ENCODE measurements around the gene VSIR.

The VSIR gene

DNA sequence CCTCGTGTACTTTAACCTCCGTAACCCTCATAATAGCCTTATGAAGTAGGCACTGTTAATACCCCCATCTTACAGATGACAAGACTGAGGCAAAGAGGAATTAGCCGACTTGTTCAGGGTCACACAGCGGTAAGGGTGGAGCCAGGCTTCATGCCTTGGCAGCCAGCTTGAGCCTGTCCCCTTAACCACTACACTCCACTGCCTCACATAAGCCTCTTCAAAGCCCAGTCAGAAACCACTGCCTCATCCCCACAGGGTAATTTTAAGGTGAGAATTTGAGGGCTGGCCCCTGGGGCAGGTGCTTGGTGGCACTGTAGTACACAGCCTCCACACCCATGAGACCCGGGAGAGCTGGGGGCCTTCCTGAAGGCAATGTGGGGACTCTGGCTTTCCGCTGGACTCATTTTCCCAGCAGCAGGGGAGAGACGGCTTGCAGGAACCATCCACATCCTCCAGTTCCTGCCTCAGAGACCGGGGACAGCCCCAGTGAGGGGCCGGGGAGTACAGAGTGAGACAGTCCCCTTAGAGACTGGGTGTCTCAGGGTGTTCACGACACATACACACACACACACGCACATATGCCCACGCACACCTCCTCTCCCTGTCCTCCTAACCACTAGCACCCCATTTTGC, 46.1 kb downstream of the VSIR start:
- DNase-seq = no peak

DNA sequence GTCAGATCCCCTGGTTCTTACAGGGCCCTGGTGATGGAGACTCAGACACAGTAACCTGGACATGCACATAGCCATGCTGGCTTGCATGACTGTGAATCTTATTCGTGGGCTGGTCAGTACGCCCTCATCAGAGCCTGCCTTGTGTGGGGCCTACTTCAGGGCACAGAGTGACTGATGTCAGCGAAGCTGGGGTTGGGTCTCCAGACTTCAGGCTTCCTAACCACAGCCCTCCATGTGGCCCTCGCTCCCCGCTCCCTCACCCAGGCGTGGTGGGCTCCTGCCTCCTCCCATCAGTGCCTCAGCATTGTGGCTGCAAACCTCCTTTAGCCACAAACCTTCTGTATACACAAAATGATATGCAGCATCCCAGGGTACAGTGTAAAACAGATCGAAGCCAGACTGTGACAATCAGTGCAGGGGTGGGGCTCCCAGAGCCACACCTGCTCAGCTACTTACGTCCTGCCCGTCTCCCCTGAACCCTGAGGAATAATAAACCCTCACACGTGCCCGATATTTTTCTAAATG, 46.7 kb downstream of the VSIR start:
- DNase-seq = no peak

DNA sequence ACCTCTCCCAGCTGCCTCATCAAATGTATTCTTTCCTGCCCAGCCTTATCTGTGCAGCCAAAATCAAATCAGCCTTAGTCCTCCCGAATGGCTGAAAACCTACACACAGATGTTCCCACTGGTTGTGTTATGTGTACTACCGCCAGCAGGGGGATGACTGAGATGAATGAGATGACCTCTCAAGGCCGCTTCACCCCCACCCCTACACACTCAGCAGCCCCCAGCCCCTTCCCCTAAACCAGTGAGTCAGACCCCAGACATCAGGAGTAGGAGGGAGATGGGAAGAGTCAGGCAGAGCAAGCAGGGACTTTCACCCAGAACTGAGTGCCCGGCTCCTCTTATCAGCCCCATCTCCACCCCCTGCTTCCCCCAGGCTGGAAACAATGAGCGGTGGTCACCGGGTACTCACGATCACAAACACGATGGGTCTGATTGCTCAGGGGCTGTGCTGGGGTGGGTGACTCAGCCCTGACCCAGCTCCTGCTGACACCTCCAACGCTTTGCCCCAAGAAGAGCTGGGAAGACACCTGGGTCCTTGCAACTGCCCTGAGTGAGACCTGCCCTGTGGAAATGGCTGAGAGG, 47.2 kb downstream of the VSIR start:
- DNase-seq = no peak

DNA sequence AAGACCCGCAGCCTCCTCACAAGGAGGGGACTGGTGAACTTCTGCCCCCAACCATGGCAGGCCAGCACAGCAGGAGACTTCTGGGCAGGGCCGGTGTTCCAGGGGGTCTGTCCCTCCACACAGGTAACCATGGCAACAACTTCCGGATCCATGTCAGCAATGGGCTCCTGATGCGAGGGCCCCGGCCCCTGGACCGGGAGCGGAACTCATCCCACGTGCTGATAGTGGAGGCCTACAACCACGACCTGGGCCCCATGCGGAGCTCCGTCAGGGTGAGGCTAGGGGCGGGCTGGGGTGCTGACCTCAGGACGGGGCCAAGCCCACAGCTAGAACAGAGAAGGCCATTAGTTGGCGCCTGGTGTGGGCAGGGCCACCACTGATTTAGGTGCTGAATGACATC, 48.1 kb downstream of the VSIR start:
- DNase-seq = no peak

DNA sequence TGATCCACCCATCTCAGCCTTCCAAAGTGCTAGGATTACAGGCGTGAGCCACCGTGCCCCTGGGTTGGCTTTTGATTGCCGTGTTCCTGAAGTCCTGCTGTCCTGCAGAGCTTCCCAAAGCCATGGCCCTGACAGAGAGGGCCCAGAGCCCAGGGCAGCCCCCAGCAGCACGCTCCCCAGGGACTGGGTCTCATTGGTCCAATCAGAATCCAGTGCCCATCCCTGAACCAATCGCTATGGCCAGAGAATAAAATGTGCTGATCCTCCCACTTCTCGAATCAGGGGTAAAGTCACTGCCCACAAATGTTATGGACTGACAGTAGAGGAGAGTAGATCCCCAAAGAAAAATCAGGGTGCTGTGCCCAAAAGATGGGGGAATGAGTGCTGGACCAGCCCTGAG, 48.8 kb downstream of the VSIR start:
- no peak for DNase-seq

DNA sequence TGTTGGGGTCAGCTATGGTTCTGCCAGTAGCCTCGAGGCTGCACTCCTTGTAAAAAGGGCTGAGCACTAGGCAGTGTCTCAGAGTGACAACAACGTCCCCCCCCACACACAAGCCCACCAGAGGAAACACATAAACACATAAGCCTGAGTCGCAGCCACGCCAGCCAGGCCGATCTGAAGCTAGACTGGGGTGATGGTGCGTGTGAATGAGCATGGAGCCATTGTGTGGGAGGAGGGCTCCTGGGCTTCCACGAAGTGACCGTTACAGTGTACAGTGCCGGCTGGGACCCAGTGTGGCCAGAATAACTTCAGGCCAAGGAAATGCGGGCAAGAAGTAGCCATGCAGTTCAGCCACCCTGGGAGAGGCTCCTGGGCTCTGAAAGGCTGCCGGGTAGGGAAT, 50.0 kb downstream of the VSIR start:
- DNase-seq = no peak

DNA sequence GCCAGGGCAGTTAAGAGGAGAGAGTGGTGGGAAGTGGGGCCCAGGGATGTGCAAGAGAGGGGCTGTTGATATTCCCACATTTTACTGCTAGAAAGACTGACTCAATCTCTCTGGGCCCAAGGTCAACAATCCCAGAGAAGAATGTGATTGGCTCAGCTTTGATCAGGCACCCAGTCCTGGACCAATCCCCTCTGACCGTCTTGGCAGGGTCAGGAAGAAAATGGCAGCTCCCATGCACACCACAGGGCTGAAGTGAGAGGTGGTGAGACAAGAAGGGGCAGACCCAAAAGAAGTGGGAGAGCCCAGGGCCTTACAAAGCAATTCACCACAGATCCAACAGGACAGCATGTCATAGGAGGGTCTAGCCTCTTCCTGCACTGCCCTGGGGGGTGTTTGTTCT, 50.5 kb downstream of the VSIR start:
- DNase-seq = no peak

DNA sequence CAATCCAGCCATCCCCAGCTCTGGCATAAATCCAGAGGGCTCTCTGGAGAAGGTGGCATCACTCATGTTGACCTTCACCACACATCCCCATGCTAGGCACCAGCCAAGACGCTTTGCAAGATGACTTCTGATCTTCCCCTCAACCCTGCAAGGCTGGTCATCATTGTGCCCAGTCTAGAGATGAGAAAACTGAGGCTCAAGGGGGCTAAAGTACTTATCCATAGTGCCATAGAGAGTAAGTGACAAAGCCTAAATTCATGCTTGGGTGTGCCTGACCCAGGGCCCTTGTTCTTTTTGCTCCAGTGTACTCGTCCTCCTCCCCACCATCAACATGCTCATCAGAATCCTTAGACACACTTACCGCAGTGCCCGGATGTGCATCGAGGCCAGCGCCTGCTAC, 52.0 kb downstream of the VSIR start:
- DNase-seq = no peak

DNA sequence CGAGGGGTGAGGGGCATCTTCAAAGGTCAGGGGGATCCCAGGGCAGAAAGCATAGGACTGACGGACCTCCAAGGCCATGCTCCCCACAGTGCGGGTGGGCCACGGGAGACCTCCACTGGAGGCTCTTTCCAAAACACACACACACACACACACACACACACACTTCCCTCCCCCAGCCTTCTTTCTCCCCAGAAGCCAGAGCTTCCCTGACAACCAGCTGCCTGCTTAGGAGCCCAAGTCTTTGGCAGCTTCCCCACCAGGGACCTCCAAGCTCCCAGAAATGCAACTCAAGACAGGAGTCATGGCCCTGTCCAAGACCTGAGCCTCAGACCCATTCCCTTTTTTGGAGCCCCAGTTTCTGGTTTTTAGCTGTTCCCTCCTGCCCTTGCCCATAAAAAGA, 53.0 kb downstream of the VSIR start:
- DNase-seq = no peak

DNA sequence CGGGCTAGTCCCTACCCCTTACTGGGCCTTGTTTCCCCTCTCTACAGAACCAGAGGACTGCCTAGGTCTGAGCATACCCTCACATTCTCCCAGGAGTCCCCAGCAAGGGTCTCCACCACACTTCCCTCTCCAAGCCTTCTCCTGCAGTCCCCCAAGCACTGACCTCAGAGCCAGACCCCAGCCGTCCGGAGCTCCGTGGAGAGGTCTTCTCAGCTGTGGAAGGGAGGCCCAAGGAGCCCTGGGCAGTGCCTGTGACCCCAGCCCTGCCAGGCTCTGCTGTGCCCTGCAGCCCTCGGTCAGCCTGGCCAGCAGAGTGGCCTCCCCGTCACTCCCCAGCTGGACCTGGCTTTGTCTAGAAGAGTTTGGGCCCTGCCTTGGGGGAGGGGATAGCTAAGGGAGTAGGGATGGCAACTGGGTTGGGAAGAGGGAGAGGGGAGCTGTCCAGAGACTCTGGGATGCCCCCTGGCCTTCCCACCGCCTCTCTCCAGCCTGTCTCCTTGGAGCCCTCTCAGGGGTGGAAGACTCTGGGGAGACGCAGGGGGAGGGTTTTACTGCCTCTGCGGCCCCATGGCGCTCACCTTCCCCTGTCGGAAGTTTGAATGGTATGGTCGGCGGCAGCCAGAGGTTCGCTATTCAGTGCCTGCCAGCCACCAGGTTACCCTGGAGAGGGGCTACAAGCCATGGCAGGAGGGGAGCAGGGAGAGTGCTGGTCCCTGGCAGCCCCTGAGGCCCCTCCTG, 53.7 kb downstream of the VSIR start, which contains the start of gene C10orf105:
Gene C10orf105, minus strand, starts transcription at position 315 of the 738 bp plus-strand sequence. CDS start 3,441 bp downstream, outside the sequence.
- no peak for DNase-seq

DNA sequence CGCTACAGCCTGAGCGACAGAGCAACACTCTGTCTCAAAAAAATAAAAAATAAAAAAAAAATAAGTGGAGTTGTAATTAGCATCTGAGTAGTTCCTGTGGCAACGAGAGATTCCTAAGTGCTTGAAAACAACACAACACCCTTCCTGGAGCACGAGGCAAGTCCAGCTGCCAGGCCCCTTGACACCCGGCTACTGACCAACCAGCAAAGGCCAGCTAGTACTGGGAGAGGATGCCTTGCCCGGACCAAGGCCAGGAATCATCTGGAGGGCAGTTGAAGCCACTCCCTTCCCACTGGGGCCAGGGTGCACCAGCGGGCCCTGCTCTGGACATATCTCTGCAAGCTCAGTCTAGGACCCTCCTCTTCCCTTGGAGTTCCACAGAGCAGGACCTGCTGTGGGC, 54.3 kb downstream of the VSIR start:
- DNase-seq = no peak

DNA sequence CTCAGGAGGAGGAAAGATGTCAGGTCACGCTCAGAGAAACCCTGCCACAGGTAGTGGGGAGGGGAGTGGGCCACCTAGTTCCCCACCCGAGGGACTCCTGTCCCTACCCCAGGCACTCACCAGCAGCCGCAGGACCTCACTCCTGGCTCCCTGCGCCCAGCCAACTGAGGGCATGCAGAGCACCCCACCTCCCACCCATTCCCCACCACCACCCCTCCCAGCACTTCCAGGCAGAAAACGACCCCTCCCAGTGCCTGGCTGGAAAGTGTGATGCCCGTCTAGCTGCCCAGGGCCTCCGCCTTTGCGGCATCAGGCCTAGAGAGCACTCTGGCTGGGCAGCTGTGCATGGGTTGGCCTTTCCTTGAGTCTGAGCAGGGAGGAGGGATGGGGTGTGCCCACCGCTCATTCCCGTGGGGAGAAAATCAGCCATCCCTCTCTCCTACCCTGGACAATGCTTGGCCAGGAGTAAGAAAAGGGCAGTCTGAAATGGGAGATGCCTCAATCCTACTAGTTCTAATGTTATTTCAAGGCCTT, 55.1 kb downstream of the VSIR start:
- DNase-seq = no peak

DNA sequence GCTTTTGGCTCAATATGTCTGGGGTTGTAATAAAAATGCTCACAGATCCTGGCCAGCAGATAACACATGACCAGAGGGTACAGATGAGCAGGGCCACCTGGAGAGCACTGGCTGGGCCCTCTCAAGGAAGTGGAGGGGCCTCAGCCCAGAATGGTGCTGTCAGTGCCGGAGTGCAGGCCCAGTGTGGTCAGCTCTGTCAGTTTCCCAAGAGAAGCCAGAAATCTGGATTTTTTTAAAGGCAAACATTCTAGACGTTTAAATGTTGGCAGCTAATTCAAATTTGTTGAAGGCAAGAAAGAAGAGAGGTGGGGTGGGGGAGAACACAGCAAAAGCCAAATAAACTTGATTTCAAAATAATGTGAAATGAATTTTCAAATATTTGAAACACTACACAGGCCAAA, 55.8 kb downstream of the VSIR start:
- DNase-seq = no peak

DNA sequence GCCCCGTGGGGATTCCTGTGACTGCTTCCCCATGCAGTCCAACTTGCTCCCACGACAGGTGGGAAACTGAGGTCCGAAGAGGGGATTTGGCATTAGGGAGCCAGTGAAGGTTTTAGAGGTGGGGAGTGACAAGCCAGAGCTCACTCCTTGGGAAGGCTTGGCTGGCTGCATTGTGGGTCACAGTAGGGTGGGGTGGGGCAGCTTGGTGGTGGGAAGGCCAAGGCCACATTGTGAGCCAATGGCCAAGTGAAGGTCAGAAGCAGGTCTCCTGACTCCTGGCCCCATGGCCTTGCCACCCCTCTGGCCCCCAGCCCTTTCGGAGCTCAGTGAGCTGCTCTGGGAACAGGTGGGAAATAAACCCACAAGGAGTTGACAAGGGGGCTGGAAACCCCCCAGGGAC, 56.3 kb downstream of the VSIR start:
- DNase-seq = no peak

DNA sequence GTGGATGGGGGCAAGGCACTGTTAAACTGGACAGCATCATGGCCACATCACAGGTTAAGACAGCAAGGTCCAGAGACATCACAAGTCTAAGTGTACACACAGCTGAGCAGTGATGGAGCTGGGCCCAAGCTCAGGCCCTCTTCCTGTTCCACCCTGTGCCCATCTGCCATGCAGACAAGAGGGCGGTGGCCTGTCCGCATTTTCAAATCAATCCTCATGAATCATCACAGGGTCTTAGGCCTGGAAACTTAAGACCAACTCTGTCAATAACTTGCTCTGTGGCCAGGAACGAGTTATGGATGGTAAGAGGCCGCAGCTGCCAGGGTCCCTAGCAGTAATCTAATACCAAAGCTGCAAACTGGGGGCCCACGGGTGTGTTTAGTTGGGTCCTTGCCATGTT, 56.9 kb downstream of the VSIR start:
- no peak for DNase-seq

DNA sequence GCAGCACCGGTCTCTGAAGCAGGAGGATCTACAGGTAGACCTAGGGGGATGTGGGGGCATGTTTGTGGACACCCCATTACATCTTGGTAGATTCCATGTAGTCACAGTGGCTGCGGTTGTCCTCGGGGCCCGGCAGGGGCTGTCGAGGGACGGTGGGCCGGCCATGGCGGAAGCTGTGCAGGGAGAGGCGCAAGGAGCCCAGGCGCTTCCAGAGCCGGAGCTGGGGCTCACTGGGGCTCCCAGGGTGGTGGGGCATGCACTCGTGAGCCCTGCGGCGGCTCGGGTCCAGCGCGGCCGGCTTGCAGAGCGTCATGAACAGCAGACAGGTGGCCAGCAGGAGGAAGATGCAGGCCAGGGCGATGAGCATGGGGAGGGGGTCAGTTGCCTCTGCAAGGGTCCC, 57.5 kb downstream of the VSIR start:
- DNase-seq = no peak

DNA sequence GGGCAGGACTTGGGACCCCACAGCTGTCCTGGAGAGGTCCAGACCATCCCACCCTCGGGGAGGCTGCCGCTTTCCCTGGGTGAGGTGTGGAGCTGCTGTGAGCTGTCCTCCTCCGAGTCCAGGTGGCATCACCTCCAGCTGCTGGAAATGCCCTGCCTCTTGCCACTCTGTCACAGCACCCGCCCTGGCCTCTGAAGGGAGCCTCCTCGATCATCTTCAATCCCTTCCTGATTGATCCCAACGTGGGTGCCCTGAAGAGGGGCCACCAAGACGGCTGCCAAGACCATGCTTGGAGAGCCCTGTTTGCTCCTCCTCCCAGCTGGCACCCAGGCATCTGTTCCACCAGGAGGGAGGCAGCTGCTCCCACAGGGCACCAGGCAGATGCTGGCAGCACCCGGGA, 58.3 kb downstream of the VSIR start:
- no peak for DNase-seq

DNA sequence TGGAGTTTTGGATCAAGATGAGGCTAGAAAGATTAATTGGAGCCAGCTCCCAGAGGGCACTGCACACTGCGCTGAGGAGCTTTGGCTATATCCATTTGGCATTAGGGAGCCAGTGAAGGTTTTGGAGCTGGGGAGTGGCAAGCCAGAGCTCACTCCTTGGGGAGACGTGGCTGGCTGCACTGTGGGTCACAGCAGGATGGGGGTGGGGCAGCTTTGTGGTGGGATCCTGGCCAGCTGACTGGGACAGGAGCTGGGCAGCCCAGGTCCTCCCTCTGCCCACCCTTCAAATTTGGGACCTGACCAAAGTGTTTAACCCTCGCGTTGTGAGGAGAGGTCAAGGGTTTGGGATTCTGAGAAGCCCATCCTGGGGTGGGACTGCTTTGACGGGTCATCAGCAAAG, 58.7 kb downstream of the VSIR start:
- no peak for DNase-seq

DNA sequence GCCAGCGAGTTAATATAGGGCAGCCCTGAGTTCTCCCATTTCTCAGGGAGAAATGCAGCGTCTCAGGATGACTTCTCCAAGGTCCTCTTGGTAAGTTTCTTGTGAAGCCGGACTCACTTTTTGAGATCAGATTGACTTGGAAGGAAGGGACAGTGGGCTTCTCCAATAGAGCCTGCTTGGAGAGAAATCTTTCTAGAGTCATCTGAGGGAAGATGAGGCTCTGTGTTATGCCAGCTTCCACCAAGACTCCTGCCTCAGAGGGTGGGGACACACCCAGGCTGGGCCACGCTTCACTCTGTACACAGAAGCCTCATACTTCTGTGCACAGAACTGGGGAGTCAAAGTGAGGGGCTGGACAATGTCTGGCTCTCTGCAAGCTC, 59.3 kb downstream of the VSIR start:
- no peak for DNase-seq

DNA sequence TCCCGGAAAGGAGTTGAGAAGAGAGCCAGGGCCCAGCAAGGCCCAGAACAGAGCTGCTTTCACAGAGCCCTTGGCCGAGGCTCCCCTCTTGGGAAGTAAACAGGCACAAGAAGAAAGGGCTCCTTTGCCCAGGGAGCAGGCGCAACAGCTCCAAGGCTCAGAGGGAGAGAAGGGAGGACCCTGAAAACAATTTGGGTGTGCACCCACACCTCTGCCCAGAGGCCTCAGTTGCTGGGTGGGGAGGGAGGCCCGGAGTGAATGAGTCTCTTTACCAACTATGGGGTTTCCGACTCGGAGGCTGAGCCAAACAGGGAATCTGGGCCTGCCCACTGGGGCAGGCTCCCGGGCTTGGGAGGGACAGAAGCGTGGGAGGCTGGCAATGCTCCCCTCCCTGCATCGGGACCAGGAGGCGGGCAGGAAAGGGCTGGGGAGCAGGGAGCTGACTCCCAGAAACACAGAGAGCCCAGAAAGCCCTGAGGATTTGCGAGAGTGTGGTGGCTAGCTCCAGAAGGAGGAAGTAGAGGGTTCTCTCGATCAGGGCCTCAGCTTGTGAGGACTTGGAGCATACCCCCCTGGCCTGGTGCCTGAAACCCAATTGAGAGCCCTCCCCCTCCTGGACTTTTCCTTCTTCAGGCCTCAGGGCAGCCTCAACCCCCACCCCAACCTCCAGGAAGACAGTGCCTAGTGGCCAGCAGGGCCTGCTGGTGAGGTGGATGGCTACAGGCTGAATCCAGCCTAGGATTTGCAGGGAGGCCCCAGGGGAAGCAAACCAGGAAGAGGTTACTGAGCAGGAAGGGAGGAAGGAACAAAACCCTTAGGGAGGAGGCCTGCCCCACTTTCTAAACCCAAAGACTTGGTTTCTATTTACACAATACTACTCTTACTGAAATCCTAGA, 59.9 kb downstream of the VSIR start:
- DNase-seq = no peak

DNA sequence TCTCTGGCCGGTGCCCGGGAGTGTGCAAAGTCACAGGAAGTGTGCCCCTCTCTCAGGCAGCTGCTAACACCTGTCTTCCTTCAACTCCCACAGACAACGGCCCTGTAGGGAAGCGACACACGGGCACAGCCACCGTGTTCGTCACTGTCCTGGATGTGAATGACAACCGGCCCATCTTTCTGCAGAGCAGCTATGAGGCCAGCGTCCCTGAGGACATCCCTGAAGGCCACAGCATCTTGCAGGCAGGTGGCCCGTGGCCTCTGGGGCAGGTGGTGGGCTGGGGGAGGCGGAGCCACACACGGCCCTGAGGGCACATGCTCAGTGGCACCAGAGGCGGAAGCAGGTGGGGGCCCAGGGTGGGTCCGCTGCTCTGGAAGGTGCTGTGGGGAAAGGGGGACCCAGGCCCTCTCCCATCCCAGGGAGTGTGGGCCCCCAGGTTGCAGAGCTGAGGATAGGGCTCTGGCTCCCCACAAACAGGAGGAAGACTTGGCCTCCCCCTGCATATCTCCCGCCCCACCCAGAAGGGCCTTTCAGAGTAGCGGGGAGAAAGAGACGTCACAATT, 60.7 kb downstream of the VSIR start:
- no peak for DNase-seq

DNA sequence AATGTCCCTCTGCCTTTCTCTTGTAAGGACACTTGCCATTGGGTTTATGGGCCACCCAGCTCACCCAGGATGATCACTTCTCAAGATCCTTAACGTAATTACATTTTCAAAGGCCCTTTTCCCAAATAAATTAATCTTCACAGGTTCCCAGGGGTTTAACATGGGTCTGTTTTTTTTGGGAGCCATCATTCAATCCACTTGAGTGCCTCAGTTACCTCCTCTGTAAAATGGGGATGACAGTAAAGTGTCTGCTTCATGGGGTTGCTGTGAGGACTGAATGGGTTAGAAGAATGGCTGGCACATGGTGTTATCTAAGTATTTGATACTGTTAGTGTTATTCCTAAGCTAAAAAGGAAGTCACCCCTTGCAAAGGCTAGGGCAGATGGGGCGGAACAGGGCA, 61.1 kb downstream of the VSIR start:
- no peak for DNase-seq

Measured in NCI-H1092 treated with DMSO at 0.1 percent for 48 hours (cell line).